HCT116 (cell line): ENCODE results near the gene COX20.

Experiments used
- CTCF ChIP-seq, 3 experiments: fragments of 200-600 bp in 1 of 3; sonication (generic) in 1 of 3; IDR thresholded peaks in 2 of 3; conservative IDR thresholded peaks in 1 of 3; 2 replicates each; pipeline ENCODE4 v1.5.1; 2012 to 2017; ENCODE audit warnings: low read depth in 2 of 3, low read length in 2 of 3, antibody characterized with exemption in 1 of 3, borderline replicate concordance in 1 of 3, control low read depth in 1 of 3, mild to moderate bottlenecking in 1 of 3, mixed read lengths in 1 of 3, mixed run types in 1 of 3, moderate library complexity in 1 of 3; ENCODE audit not compliant: insufficient read depth in 1 of 3
- POLR2A ChIP-seq: IDR thresholded peaks from 2 replicates; pipeline ENCODE4 v1.7.0; 2011; ENCODE audit warnings: borderline replicate concordance; ENCODE audit not compliant: insufficient read depth, insufficient read length; ENCODE audit errors: extremely low read depth

- no peak for TF ChIP-seq POLR2A
- no peak for TF ChIP-seq CTCF (IDR thresholded peaks at IDR 0.05 in 2 of 3, conservative IDR thresholded peaks at IDR 0.05 in 1 of 3; ENCODE audit: borderline replicate concordance in 1 of 3, insufficient read depth in 1 of 3, low read depth in 2 of 3, low read length in 2 of 3)
Measured at GRCh38 chr1:244843148-244843978, 7.9 kb downstream of the COX20 start.
